Measurements from ENCODE around the gene COA3. TPM values are rescaled to one million over a fixed set of nuclear protein-coding genes. Genes with fewer than 3 reads are reported as not detected.

COA3 gene, protein sequence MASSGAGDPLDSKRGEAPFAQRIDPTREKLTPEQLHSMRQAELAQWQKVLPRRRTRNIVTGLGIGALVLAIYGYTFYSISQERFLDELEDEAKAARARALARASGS
- total RNA-seq = 1 to 10 TPM; 4.0 to 4.5 TPM
- polyA plus RNA-seq (2013, experiment 1 of 2) = 26.0 TPM
- polyA plus RNA-seq (2013, experiment 2 of 2) = 28.4 TPM
- 5.0 to 31.0 (median 15.4) reads per million in 172 experiments for total RNA-seq

DNA sequence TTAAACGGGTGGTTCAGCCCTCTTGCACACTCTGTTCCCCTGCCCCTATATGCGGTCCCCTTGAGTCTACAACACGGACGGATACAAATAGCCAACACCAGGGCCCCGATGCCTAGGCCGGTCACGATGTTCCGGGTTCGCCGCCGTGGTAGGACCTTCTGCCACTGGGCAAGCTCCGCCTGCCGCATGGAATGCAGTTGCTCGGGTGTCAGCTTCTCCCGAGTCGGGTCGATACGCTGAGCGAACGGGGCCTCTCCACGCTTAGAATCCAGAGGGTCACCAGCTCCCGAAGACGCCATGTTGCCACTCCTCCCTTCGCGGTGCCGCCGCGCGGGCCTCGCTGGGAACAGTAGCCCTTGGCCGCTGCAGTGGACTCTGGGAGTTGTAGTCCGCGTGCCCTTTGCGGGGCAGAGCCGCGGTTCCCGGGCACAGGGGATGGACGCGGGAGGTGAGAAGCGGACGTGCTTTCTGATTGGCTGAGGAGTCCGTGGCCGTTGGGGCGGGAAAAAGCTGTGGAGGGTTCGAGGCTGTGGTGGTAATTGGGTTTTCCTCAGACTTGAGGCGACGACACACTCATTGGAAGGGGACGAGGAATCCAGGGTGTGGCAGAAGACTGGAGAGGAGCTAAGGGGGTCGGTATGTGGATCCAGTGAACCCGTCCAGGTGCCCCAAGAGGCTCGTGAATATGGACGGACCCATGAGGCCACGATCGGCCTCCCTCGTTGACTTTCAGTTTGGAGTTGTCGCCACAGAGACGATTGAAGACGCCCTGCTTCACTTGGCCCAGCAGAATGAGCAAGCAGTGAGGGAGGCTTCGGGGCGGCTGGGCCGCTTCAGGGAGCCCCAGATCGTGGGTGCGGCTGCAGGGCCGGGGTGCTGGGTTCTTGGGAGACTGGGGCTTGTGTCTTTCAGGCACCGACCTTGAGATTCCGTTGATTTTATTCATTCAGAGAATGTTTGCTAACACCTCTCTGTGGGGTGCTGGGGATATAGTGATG lies at the start of gene COA3, which contains the start of gene CNTD1:
COA3 (minus strand) TSS at position 322 of the 998 bp plus-strand sequence; CDS start at position 299, 23 bp downstream.
CNTD1 (plus strand) TSS at position 479 of the 998 bp plus-strand sequence; CDS start at position 686, 207 bp downstream.
- no peaks in the 10 kb centered on the region for H3K27me3 Mint-ChIP-seq
- Histone ChIP-seq H3K27me3 (ENCODE audit: control insufficient read depth in 1 of 2, insufficient read depth in 2 of 2, low read length in 2 of 2) (no peaks in the 10 kb centered on the region), H3K9me3 (ENCODE audit: control insufficient read depth in 1 of 2, insufficient read depth in 1 of 2, low read length in 2 of 2) (no peaks in the 10 kb centered on the region), H3K4me1 (ENCODE audit: insufficient read depth, low read length) (peaks cover 30% of the 10 kb centered on the region), H3K36me3 (ENCODE audit: insufficient read depth, low read length) (peaks cover 4% of the 10 kb centered on the region), H3K4me3 (ENCODE audit: low read length) (peak within 1 kb of the TSS; percentile 92), H3K27ac (ENCODE audit: low read depth in 1 of 2, low read length in 2 of 2) (peak within 1 kb of the TSS in 1 of 2 donors; percentile 3)
- ChIA-PET POLR2A (interaction anchor here (0.7 to 2.3 kb wide), 8 partner anchors 19 to 569 kb away, joined by 3 to 9 read pairs (median 4); partner anchors contain the start of genes BECN1, PSME3, RETREG3 and RPL27), CTCF (interaction anchor here (1.0 to 1.1 kb wide), 2 partner anchors 22 to 26 kb away, joined by 4 to 5 read pairs; partner anchors contain the start of gene BECN1)
- intact Hi-C loops (cut with DNase I, micrococcal nuclease) = loop anchor here in 1 of 2 experiments (2.0 to 5.0 kb wide), 2 partner anchors 24 to 34 kb away; partner anchors contain the start of gene PSME3
- H3K4me1 Mint-ChIP-seq (ENCODE audit: low read depth) = peaks cover 19% of the 10 kb centered on the region
- peaks cover 11% of the 10 kb centered on the region for H3K36me3 Mint-ChIP-seq (ENCODE audit: low read depth)
- DNase-seq (peak; percentile 59 to 86 (median 68)), ATAC-seq (ENCODE audit: poor library complexity) (peak; percentile 99)
- no peaks in the 10 kb centered on the region for H3K9me3 Mint-ChIP-seq
- H3K27ac Mint-ChIP-seq = peak within 1 kb of the TSS; percentile 63
- TF ChIP-seq, protein P1, sequence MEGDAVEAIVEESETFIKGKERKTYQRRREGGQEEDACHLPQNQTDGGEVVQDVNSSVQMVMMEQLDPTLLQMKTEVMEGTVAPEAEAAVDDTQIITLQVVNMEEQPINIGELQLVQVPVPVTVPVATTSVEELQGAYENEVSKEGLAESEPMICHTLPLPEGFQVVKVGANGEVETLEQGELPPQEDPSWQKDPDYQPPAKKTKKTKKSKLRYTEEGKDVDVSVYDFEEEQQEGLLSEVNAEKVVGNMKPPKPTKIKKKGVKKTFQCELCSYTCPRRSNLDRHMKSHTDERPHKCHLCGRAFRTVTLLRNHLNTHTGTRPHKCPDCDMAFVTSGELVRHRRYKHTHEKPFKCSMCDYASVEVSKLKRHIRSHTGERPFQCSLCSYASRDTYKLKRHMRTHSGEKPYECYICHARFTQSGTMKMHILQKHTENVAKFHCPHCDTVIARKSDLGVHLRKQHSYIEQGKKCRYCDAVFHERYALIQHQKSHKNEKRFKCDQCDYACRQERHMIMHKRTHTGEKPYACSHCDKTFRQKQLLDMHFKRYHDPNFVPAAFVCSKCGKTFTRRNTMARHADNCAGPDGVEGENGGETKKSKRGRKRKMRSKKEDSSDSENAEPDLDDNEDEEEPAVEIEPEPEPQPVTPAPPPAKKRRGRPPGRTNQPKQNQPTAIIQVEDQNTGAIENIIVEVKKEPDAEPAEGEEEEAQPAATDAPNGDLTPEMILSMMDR (IDR thresholded peaks at IDR 0.05) = no peak
- peak within 1 kb of the TSS; percentile 92 for H3K4me3 Mint-ChIP-seq

DNA sequence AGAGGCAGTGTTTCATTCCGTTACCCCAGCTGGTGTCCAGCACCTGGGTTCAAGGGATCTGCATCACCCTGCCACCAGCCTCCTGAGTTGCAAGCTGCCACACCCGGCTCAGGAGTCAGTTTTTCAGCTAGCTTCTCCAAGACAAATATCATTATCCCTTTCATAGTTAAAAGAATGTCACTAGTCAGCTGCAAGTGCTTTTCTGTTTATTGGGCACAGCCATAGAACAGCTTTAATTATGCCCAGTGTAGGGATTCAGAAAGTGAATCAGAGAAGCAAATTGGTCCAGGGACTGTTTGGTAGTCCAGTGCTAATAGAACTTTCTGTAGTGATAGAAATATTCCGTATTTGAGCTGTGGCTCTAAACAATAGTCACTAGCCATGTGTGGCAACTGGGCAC lies 49.6 kb upstream of the COA3 start:
- no peak for DNase-seq
- H3K4me1 ChIP-seq (ENCODE audit: insufficient read depth, low read length) = no peaks in the 10 kb centered on the region
- no peaks in the 10 kb centered on the region for H3K4me1 Mint-ChIP-seq (ENCODE audit: low read depth)
- no peak for ATAC-seq (ENCODE audit: poor library complexity)
- H3K36me3 ChIP-seq (ENCODE audit: insufficient read depth, low read length) = peaks cover 27% of the 10 kb centered on the region
- intact Hi-C loops (cut with DNase I, micrococcal nuclease) = loop anchor here in 1 of 2 experiments (10.0 kb wide), 1 partner anchor 357 kb away; no protein-coding TSS in a partner anchor
- H3K27me3 ChIP-seq (ENCODE audit: control insufficient read depth in 1 of 2, insufficient read depth in 2 of 2, low read length in 2 of 2) = no peaks in the 10 kb centered on the region
- no peaks in the 10 kb centered on the region for H3K9me3 Mint-ChIP-seq
- H3K4me3 Mint-ChIP-seq = no peak overlapping the region
- H3K9me3 ChIP-seq (ENCODE audit: control insufficient read depth in 1 of 2, insufficient read depth in 1 of 2, low read length in 2 of 2) = no peaks in the 10 kb centered on the region
- ChIA-PET POLR2A (no interaction called here), CTCF (no interaction called here)
- H3K27ac Mint-ChIP-seq = no peak overlapping the region
- H3K36me3 Mint-ChIP-seq (ENCODE audit: low read depth) = peaks cover 32% of the 10 kb centered on the region
- TF ChIP-seq, protein P1 (IDR thresholded peaks at IDR 0.05) = no peak
- no peaks in the 10 kb centered on the region for H3K27me3 Mint-ChIP-seq
- H3K4me3 ChIP-seq (ENCODE audit: low read length) = no peak overlapping the region
- no peak overlapping the region for H3K27ac ChIP-seq (ENCODE audit: low read depth in 1 of 2, low read length in 2 of 2)

DNA sequence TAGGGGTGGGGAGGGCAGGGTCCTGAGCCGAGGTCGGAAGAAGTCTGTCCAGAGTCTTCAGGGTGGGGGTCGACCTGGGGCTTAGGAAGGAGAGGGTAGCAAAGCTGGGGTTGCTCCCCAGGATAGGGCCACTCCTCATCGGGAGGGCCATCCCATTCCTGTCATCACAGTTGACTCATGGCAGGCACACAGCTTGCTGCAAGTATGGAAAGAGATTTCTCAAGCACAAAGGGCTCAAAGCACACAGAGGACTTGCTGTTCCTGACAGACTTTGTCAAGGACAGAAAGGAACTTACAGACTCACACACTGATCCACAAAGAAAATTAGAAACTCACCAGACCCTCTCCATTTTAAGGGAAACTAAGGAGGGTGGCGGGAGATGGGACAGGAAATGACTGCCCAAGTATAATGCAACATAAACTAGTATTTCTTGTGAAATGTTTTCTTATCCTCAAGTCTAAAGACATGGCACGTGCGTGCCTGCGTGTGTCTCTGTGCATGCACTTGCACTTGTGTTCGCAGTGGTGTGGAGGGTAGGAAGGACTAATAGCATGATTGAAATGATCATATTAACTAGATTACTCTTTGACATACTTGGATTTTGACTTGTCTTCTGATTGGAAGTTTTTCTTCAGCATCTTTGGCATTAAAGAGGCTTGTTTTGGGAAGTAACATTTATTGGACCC lies 48.2 kb upstream of the COA3 start:
- no peak for ATAC-seq (ENCODE audit: poor library complexity)
- H3K9me3 ChIP-seq (ENCODE audit: control insufficient read depth in 1 of 2, insufficient read depth in 1 of 2, low read length in 2 of 2) = no peaks in the 10 kb centered on the region
- no peaks in the 10 kb centered on the region for H3K27me3 ChIP-seq (ENCODE audit: control insufficient read depth in 1 of 2, insufficient read depth in 2 of 2, low read length in 2 of 2)
- no peak overlapping the region for H3K27ac ChIP-seq (ENCODE audit: low read depth in 1 of 2, low read length in 2 of 2)
- H3K4me3 ChIP-seq (ENCODE audit: low read length) = no peak overlapping the region
- no peak overlapping the region for H3K4me3 Mint-ChIP-seq
- H3K36me3 ChIP-seq (ENCODE audit: insufficient read depth, low read length) = peaks cover 40% of the 10 kb centered on the region
- no peaks in the 10 kb centered on the region for H3K27me3 Mint-ChIP-seq
- DNase-seq = no peak
- ChIA-PET CTCF (no interaction called here), POLR2A (no interaction called here)
- H3K4me1 Mint-ChIP-seq (ENCODE audit: low read depth) = no peaks in the 10 kb centered on the region
- peak overlapping the region; percentile 20 for H3K27ac Mint-ChIP-seq
- intact Hi-C loops (cut with DNase I, micrococcal nuclease) = loop anchor here in 1 of 2 experiments (10.0 kb wide), 1 partner anchor 358 kb away; no protein-coding TSS in a partner anchor
- TF ChIP-seq, protein P1 (IDR thresholded peaks at IDR 0.05) = no peak
- peaks cover 46% of the 10 kb centered on the region for H3K36me3 Mint-ChIP-seq (ENCODE audit: low read depth)
- no peaks in the 10 kb centered on the region for H3K4me1 ChIP-seq (ENCODE audit: insufficient read depth, low read length)
- no peaks in the 10 kb centered on the region for H3K9me3 Mint-ChIP-seq

All from CD4-positive, alpha-beta T cell (primary cell).